SKM-1 treated with dmso at 0.1 percent for 144 hours (cell line): Measurements from ENCODE around the gene TMEM98.
"Not testable (repeated sequence)": the region's sequence is repeated elsewhere in the genome, so short reads cannot be mapped to it uniquely, and the experiment has no call there.

Source experiments
- DNase-seq: peaks from one replicate; lab custom pipeline; 2025; ENCODE audit not compliant: unreplicated experiment; lab: John Stamatoyannopoulos, UW

TMEM98 gene

GRCh38 chr17:32927724-32928585, at the start of gene TMEM98:
Gene TMEM98 (plus strand): TSS chr17:32928153. CDS start chr17:32931529, 3,376 bp downstream.
- no peak for DNase-seq

GRCh38 chr17:32878211-32878610, 49.7 kb upstream of the TMEM98 start:
- no peak for DNase-seq

GRCh38 chr17:32879134-32879533, 48.8 kb upstream of the TMEM98 start:
- no peak for DNase-seq

GRCh38 chr17:32880671-32881453, 47.1 kb upstream of the TMEM98 start:
- no peak for DNase-seq

- no peak for DNase-seq
These were observed 45.9 kb upstream of the TMEM98 start for GRCh38 chr17:32882029-32882428.

GRCh38 chr17:32882734-32883133, 45.2 kb upstream of the TMEM98 start:
- DNase-seq: no peak

GRCh38 chr17:32886951-32887350, 41.0 kb upstream of the TMEM98 start:
- not testable (repeated sequence) for DNase-seq

- not testable (repeated sequence) for DNase-seq
These were observed 40.5 kb upstream of the TMEM98 start for GRCh38 chr17:32887410-32887809.

GRCh38 chr17:32894245-32894644, 33.7 kb upstream of the TMEM98 start:
- peak; percentile 19 for DNase-seq

GRCh38 chr17:32896647-32897258, 31.2 kb upstream of the TMEM98 start:
- no peak for DNase-seq

GRCh38 chr17:32899236-32900013, 28.5 kb upstream of the TMEM98 start:
- no peak for DNase-seq

- no peak for DNase-seq
These were observed 26.2 kb upstream of the TMEM98 start for GRCh38 chr17:32901743-32902142.

GRCh38 chr17:32903774-32904673, 23.9 kb upstream of the TMEM98 start:
- no peak for DNase-seq

GRCh38 chr17:32904891-32905290, 23.1 kb upstream of the TMEM98 start:
- DNase-seq: no peak

GRCh38 chr17:32907583-32907982, 20.4 kb upstream of the TMEM98 start:
- no peak for DNase-seq

- DNase-seq: peak; percentile 75
These were observed 18.1 kb upstream of the TMEM98 start for GRCh38 chr17:32909787-32910369.

- DNase-seq: no peak
These were observed 17.2 kb upstream of the TMEM98 start for GRCh38 chr17:32910769-32911168.

GRCh38 chr17:32912218-32912897, 15.6 kb upstream of the TMEM98 start:
- no peak for DNase-seq

GRCh38 chr17:32913593-32913992, 14.4 kb upstream of the TMEM98 start:
- no peak for DNase-seq
